Cerebellar nuclear complex (tissue), 1 donor: Measurements from ENCODE around the gene PBX4.

Source experiments
- DNase-seq, 2 experiments: peaks; one replicate each; lab custom pipeline; 2025; lab: John Stamatoyannopoulos, UW

The PBX4 gene

DNA sequence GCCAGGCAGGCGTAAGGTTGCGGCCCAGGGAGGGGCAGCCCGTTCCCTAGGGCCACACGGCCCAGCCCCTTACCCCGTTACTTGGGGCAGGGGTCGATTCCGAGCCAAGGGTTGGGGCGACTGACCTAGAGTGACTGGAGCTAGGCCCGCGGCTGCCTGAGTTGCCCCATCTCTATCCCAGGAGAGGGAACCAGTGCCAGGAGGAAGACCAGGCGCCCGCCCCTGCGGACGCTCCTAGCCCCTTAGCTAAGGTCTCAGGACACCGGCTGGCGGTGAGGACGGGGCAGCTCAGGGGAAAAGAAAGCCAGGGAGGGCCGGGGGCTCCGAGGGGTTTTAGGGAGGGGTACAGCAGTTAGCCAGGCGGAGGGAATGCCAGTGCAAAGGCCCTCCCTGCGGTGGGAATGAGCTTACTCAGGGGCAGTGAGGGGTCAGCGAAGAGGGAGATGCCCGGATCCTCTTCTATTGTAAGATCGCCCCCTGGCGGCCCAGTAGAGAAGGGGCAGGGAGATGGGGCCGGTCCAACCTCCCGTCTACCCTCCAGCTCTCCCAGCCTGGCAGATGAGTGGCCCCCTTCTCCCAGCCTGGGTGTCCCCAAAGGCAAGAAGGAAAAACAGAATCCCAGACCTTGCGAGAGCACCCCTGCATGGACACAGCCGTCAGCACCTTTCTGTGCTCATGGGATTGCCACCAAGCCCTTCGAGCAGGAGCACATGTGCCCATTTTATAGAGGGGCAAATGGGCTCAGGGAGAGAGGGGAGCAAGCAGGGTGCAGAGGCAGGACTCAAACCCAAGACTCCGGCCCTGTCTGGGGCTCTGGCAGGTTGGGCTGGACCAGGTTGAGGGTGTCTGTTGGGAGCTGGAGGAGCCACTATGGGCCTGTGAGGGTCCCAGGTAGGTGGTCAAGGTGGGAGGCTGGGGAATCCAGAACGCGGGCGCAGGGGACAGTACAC is 64.1 kb downstream of the PBX4 start:
- no peak for DNase-seq

DNA sequence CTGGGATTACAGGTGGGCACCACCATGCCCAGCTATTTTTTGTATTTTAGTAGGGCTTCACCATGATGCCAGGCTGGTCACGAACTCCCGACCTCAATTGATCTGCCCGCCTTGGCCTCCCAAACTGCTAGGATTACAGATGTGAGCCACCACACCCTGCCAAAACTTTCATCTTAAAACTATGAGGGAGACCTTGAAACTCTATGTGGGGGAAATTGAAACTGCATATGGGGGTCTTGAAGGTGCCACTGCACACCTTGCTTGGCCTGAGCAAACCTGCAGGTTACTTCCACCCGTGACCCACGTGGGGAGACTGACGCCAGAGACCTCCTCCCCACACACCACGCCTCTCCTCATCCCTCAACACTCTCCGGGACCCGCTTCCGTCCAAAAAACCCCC is 64.8 kb downstream of the PBX4 start:
- no peak for DNase-seq

DNA sequence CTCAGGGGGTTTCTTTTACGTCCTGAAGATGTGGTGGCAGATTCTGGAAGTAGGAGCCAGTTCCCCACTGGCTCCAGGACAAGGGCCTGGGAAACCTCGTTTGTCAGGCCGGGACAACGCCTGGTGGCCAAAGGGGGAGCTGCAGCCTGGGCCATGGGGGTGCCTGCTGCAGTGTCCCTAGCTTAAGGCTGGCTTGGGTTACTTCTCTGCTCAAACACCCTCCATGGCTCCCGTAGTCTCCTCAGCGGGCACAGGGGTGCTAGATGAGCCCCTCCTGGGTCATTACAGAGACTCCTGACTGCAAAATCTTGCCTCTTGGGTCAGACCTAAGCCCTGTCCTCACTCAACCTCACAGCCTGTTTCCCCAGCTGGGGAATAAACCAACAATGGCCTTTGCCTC is 65.7 kb downstream of the PBX4 start:
- DNase-seq, result no peak

DNA sequence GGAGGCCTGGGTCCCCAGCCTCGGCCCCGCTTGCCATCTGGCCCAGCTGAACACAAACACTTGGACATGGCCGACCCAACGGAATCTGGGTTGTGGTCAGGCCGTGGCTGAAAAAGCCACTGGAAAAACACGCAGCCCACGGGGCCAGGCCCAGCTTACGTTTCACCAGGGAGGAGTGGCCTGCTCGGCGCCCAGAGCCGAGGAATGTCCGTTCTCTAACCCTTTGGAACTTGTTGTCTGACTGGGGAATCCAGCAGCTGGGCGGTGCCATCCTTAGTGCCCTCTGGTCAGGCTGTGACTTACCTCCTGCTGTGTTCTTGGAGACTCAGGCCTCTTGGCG is 66.7 kb downstream of the PBX4 start:
- DNase-seq, result no peak

DNA sequence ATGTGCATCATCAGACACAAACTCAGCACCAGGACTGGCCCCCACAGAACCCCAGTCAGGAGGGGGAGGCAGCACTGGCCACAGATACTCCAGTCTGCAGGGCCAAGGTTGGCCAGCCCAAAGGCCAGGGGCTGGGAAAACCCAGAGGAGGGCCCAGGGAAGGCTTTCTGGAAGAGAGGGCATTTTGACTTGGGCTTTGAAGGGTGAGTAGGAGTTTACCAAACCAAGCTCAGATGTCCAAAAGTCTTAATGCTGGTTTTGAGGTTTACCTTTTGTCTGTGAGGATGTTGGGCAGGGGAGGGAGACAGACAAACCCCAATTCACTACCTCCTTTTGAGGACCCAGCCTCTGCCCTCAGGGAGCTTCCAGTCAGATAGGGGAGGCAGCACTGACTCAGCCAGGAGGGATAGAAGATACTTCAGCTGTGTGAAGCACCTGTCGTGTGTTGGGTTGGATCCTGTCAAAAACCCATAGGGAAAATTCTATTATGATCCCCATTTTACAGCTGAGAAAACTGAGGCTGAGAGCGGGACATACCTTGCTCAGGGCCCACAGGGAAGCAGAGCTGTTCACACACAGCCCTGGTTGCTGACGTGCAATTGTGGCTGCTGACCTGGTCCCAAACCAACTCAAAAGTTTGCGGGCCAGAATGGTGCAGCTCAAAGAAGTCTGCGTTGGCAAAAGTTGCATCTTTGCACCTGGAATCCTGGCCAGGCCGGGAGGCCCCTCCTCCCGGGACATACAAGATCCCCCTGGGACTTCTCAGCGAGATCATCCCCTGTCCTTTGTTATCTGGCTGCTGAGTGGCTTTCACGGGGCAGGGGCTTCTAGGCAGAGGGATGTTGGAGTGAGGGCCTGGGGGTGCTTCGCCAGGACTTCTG is 67.3 kb downstream of the PBX4 start:
- DNase-seq, result no peak

DNA sequence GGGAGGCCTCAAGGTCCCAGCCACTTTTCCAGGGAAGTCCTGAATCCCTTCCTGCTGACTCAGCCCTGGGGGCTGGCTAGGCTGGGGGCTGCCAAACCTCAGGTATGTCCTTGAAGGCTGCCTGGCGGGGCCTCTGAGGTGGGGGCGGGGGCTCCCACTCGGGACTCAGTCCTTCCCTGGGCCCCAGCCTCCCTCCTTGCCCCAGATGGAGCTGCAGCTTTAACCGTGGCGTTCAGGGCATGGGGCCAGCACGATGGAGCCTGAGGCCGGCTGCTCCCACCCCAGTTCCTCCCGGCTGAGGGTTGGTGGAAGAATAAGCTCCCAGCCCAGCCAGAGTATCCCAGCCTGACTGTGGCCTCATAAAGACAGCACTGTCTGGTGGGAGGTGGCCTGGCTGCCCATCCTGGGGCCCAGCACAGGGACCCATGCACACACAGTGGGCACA is 68.0 kb downstream of the PBX4 start:
- DNase-seq, result no peak

DNA sequence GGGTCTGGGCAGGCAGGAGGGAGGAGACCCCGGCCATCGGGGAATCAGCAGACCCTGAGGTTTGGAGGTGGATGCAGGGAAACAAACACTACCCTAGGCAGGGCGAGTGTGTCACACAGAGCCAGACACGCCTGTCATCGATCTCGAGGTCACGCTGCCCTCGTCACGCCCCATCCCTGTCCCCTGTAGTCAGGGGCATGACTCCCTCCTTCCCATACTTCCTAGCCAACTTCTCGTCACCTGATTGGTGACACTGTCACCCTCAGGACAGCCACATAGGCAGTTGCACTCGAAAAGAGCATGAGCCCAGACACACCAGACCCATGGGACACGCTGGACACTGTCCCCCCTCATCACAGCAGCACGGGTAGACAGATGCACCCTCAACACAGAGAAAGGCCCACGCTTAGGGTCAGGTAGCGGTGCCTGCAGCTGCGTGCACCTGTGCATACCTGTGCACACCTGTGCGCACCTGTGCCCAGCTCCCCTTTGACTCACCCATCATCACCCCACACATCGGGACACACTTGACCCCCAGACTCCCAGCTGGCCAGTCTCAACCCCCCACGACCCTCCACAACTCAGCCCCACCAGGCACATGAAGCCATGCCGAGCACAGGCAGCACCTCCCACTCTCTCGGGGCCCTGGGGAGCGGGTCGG is 68.6 kb downstream of the PBX4 start:
- no peak for DNase-seq

DNA sequence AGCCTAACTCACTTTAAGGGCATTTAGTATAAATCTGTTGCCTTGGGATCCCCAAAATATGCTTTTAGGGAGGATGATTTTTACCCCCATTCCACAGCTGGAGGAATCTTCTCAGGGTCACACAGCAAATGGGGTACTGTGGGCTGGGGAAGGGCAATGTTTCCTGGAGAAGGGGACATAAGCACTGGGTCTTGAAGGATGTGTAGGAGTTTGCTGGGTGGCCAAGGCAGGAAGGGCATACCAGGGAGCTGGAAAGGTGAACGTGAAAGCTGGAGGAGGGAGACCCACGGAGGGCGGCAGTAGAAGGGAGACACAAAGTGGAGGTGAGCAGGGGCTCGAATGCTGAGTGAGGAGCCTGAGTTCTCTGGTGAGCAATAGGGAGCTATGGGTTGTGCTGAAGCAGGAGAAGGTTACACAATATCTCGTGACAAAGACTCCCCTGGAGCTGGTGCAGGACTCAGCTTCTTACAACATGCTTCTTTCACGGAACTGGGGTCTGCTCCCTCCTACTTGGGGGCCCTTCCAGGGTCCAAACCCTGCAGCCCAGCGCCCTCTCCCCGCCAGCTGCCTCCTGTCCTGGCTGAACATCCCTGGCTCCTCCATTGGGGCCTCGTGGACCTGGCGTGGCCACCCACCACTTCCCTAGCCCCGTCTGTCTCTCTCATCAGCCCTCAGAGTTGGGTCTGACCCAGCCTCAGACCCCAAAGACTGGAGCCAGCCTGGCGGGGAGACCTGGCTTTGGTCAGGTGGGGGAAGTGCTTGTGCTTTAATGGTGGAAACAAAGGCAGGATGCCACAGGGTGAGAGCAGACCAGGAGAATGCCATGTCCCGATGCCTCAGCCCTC is 69.3 kb downstream of the PBX4 start:
- no peak for DNase-seq

DNA sequence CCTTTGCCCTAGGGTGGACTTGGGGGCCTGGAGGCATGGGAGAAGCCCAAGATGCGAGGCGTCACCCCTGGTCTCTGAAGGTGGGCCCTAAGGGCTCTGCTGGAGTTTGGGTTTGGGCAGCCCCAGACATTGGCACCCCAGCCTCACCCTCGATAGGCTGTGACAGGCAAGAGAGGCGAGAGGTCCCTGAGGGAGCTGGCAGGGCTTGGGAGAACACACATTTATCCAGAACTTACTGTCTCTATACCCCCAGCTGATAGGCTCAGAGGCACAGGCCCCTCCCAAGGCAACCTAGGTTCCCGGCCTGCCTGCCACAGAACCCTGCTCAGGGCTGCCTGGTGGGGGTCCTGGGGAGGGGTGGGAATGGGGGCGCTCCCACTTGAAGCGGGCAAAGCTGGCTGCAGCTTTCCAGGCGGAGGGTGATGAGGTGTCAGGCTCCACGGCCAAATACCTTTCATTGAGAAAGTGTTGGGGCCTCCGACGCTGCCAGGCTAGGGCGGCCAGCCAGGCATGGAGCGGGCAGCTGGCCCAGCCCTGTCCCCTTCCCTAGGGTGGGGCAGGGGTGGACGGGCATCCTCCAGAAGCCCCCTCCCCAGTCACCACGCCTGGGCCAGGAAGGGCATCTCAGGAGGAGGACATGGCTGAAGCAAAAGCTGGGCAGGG is 70.7 kb downstream of the PBX4 start:
- DNase-seq, result no peak

DNA sequence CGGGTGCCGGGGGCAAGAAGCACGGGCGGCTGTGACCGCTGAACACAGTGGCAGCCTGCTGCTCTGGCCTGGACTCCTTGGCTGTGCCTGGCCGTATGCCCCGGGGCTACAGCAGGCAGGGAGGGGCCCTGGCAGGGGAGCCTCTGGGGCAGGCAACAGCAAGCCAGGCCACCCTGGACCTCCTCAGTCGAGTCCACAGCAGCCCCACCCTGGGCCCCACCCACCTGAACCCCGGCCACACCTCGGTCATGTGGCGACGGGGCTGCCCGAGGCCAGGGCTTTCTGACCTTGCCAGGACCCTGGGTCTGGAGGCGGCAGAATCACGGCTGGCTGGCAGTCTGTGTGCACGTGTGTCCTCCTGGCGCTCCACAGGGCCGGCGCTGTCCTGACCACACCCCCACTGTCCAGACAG is 71.7 kb downstream of the PBX4 start:
- no peak for DNase-seq

DNA sequence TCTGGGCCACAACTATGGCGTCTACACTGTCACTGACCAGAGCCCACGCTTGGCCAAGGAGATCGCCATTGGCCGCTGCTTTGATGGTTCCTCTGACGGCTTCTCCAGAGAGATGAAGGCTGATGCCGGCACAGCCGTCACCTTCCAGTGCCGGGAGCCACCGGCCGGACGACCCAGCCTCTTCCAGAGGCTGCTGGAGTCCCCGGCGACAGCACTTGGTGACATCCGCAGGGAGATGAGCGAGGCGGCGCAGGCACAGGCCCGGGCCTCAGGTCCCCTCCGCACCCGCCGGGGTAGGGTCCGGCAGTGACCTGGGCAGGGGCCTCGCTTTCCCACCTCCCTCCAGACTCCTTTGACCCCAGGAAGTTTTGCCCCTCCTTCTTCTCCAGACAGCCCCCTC is 72.8 kb downstream of the PBX4 start:
- no peak for DNase-seq

DNA sequence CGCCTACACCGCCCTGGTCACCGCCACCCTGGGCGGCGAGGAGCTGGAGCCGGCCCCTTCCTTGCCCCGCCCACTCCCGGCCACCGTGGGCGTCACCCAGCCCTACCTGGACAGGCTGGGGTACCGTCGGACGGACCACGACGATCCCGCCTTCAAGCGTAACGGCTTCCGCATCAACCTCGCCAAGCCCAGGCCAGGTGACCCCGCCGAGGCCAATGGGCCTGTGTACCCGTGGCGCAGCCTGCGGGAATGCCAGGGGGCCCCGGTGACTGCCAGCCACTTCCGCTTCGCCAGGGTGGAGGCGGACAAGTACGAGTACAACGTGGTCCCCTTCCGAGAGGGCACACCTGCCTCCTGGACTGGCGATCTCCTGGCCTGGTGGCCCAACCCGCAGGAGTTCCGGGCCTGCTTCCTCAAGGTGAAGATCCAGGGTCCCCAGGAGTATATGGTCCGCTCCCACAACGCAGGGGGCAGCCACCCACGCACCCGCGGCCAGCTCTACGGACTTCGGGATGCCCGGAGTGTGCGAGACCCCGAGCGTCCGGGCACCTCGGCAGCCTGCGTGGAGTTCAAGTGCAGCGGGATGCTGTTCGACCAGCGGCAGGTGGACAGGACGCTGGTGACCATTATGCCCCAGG is 73.4 kb downstream of the PBX4 start:
- DNase-seq, result no peak

DNA sequence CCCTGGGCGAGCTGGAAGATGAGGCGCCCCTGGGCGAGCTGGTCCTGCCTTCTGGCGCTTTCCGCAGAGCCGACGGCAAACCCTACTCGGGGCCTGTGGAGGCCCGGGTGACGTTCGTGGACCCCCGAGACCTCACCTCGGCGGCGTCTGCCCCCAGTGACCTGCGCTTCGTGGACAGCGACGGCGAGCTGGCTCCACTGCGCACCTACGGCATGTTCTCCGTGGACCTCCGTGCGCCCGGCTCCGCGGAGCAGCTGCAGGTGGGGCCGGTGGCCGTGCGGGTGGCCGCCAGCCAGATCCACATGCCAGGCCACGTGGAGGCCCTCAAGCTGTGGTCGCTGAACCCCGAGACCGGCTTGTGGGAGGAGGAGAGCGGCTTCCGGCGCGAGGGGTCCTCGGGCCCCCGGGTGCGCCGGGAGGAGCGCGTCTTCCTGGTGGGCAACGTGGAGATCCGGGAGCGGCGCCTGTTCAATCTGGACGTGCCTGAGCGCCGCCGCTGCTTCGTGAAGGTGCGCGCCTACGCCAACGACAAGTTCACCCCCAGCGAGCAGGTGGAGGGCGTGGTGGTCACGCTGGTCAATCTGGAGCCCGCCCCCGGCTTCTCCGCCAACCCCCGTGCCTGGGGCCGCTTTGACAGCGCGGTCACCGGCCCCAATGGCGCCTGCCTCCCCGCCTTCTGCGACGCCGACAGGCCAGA is 74.1 kb downstream of the PBX4 start:
- no peak for DNase-seq

DNA sequence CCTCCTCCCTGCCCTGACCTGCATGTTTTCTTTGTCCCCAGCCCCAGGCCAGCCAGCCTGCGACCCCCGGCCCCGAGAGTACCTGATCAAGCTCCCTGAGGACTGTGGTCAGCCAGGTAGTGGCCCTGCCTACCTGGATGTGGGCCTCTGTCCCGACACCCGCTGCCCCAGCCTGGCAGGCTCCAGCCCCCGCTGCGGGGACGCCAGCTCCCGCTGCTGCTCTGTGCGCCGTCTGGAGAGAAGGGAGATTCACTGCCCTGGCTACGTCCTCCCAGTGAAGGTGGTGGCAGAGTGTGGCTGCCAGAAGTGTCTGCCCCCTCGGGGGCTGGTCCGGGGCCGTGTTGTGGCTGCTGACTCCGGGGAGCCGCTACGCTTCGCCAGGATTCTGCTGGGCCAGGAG is 74.8 kb downstream of the PBX4 start:
- DNase-seq, result no peak

DNA sequence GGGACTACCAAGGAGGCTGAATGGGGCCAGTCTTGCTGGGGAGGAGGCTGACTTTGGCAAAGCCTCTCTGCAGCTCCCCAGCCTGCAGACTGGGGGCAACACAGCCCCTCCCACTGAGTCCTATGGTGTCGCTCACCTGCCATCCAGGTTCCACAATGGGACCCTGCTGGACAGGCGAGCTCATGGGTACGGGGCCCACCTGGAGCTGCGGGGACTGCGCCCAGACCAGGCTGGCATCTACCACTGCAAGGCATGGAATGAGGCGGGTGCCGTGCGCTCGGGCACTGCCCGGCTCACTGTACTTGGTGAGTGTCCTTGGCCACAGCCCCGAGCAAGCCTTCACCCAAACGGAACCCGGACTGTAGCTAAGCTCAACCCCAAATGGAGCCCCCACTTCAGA is 75.4 kb downstream of the PBX4 start:
- DNase-seq, result no peak

DNA sequence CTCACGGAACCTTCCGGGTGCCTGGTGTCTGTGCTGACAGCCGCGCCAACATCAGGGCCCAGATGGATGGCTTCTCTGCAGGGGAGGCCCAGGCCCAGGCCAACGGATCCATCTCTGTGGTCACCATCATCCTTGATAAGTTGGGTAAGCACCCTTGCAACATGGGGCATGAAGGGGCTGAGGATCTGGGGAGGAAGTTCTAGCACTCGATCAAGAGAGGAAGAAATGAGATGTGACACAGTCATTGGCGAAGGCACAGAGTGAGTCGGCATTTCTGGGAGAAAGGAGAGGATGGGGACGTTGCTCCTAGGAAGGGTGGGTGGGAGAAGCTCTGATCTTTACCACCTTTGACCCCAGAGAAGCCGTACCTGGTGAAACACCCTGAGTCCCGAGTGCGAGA is 76.0 kb downstream of the PBX4 start:
- no peak for DNase-seq

DNA sequence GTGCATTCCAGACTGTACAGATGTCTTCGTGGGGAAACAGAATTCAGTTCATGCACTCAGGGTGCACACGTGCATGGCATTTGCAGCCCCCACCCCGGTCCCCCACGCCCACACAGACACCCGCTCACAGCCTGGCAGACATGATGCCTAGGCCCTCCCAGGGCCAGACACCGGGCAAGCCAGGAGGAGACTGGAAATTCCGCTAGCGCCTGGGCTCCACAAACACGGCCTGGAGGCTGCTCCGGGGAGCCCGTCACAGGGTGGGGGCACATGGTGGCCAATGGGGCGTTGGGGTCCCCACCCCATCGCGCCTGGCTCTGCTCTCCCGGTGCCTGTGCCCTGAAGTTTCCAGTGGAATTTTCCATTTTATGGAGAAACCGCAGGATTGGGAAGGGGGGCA is 76.9 kb downstream of the PBX4 start:
- DNase-seq, result no peak

DNA sequence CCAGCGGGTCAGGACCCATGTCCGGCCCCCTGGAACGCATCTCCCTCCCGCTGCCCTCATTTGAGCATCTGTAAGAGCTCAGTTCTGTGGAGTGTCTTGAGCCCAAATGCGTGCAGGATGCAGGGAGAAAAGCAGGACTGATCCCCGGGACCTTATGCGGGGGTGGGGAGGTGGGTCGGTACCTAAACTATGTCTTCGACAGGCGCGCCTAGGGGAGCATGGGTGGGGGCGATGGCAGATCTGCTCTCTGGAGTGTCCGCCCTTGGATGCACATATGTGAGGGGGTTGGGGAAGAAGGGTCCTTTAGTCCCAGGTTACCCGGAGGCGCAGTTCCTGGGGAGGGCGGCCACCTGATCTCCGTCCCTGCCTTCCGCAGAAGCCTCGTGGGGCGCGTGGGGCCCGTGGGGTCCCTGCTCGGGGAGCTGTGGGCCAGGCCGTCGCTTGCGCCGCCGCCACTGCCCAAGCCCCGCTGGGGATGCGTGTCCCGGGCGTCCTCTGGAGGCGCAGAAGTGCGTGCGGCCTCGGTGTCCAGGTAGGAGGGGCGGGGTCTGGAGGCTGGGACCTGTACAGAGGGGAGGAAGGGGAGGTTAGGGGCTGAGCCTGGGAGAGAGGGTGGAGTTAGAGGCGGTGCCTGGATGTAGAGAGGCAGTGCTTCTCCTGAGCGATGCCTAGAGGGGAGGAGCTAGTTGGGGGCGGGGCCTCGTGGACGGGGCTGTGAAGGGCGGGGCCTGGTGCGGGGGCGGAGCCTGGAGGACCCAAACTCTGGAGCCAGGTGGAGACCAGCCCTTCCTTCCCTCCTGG is 77.6 kb downstream of the PBX4 start:
- no peak for DNase-seq

DNA sequence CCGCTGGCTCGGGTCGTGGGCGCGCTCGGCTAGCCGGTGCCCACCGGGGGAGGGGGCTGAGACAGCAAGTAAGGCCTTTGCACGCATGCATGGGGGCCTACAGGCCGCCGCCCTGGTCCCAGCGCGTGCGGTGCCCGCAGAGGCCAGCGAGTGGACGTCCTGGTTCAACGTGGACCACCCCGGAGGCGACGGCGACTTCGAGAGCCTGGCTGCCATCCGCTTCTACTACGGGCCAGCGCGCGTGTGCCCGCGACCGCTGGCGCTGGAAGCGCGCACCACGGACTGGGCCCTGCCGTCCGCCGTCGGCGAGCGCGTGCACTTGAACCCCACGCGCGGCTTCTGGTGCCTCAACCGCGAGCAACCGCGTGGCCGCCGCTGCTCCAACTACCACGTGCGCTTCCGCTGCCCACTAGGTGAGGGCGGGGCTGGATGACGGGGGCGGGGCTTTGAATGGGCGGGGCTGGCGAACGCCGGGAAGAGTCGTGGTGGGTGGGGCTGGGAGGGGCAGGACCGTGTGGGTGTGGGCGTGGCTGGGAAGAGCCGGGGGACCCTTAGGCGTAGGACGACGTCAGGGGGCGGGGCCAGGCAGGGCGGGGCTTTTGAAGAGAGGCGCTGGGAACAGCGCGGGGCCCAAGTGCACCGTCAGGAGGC is 78.3 kb downstream of the PBX4 start:
- no peak for DNase-seq
